DLD1 (cell line): ENCODE measurements around the gene TNIP1.

Experiments used
- in situ Hi-C: cut with HindIII; loops from 2 replicates; pipeline ENCODE4 v1.10.0; 2017; ENCODE audit warnings: low sequenced_read_pairs

TNIP1 gene

GRCh38 chr5:151106509-151106908, 25.7 kb upstream of the TNIP1 start:
- in situ Hi-C loops = no loop called here

- in situ Hi-C loops = no loop called here
These were observed 25.2 kb upstream of the TNIP1 start for GRCh38 chr5:151106043-151106442.

GRCh38 chr5:151105561-151105960, 24.7 kb upstream of the TNIP1 start:
- in situ Hi-C loops = no loop called here

- in situ Hi-C loops = no loop called here
These were observed 24.0 kb upstream of the TNIP1 start for GRCh38 chr5:151104795-151105194.

- in situ Hi-C loops = no loop called here
These were observed 20.9 kb upstream of the TNIP1 start for GRCh38 chr5:151101746-151102145.

- in situ Hi-C loops = no loop called here
These were observed 20.3 kb upstream of the TNIP1 start for GRCh38 chr5:151101151-151101550.

- in situ Hi-C loops = no loop called here
These were observed 19.8 kb upstream of the TNIP1 start for GRCh38 chr5:151100681-151101080.

GRCh38 chr5:151098768-151099121, 17.9 kb upstream of the TNIP1 start:
- in situ Hi-C loops = no loop called here

GRCh38 chr5:151097820-151098767, 17.3 kb upstream of the TNIP1 start:
- in situ Hi-C loops = no loop called here

GRCh38 chr5:151097061-151097460, 16.2 kb upstream of the TNIP1 start:
- in situ Hi-C loops = no loop called here

- in situ Hi-C loops = no loop called here
These were observed 15.2 kb upstream of the TNIP1 start for GRCh38 chr5:151096001-151096373.

- in situ Hi-C loops = no loop called here
These were observed 14.6 kb upstream of the TNIP1 start for GRCh38 chr5:151095341-151096000.

- in situ Hi-C loops = no loop called here
These were observed 14.0 kb upstream of the TNIP1 start for GRCh38 chr5:151094852-151095245.

- in situ Hi-C loops = no loop called here
These were observed 13.4 kb upstream of the TNIP1 start for GRCh38 chr5:151094030-151094851.

GRCh38 chr5:151093476-151093889, 12.6 kb upstream of the TNIP1 start:
- in situ Hi-C loops = no loop called here

- in situ Hi-C loops = no loop called here
These were observed 11.9 kb upstream of the TNIP1 start for GRCh38 chr5:151092762-151093161.

GRCh38 chr5:151089726-151090125, 8.9 kb upstream of the TNIP1 start:
- in situ Hi-C loops = no loop called here

- in situ Hi-C loops = no loop called here
These were observed 8.2 kb upstream of the TNIP1 start for GRCh38 chr5:151088986-151089385.

GRCh38 chr5:151087486-151087885, 6.7 kb upstream of the TNIP1 start:
- in situ Hi-C loops = no loop called here

- in situ Hi-C loops = no loop called here
These were observed 6.1 kb upstream of the TNIP1 start for GRCh38 chr5:151086905-151087360.

GRCh38 chr5:151086192-151086869, 5.5 kb upstream of the TNIP1 start:
- in situ Hi-C loops = no loop called here
